Measurements from ENCODE around the gene NTF3.

DNA sequence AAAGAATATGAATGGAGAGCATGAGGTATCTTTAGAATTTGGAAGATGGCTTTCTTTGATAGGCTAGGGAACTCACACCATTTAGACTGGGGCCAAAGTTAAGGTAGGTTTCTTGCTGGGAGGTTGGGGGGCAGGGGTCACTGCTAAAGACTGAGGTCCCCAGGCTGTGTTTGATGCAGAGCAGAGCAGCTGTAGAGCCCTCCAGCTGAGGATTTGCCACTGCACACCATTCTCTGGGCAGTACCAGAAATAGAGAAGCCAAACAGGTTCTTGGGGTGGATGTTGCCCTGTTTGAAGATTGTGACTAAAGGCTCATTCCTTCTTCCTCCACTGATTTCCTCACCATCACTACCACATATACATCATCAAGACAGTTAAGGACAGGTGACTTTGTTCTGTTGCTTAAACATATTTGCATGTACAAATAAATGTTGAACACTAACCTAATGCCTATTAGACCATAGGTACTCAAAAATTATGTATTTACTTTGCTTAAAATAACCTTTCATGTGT is 7.9 kb downstream of the NTF3 start:
- TF ChIP-seq SIN3A (IDR thresholded peaks at IDR 0.05; ENCODE audit: borderline replicate concordance, insufficient read depth, low read length) (no peak), REST (IDR thresholded peaks at IDR 0.05; ENCODE audit: insufficient read depth in 1 of 2, low read depth in 2 of 2, low read length in 2 of 2) (no peak), POLR2AphosphoS5 (IDR thresholded peaks at IDR 0.05; ENCODE audit: low read depth, low read length) (no peak), TAF1 (IDR thresholded peaks at IDR 0.05; ENCODE audit: borderline replicate concordance, insufficient read depth, low read length) (no peak), FOXP2 (optimal IDR thresholded peaks at IDR 0.05; ENCODE audit: borderline replicate concordance, extremely low read depth, extremely low read length, insufficient read depth) (no peak)

Data from PFSK-1 (cell line).